Prostate gland (tissue), 2 donors: Measurements from ENCODE around the gene DBX2.

Source experiments
- CTCF ChIP-seq, 4 experiments: fragments of 200-600 bp in 2 of 4; fragments of 450-650 bp in 2 of 4; sonication (generic) in 2 of 4; IDR thresholded peaks; 1 replicate in 3 of 4; 2 replicates in 1 of 4; pipeline ENCODE4 v1.5.1; 2016 to 2019; ENCODE audit warnings: antibody characterized with exemption in 4 of 4, mild to moderate bottlenecking in 2 of 4, moderate library complexity in 2 of 4
- POLR2A ChIP-seq: fragments of 450-650 bp; IDR thresholded peaks from one replicate; pipeline ENCODE4 v1.6.1; 2016; ENCODE audit warnings: antibody characterized with exemption, mild to moderate bottlenecking
- POLR2AphosphoS5 ChIP-seq: sonication (generic); formaldehyde crosslinking; IDR thresholded peaks from one replicate; pipeline ENCODE4 v1.6.1; 2017; ENCODE audit warnings: antibody characterized with exemption

- no peak for TF ChIP-seq CTCF (IDR thresholded peaks at IDR 0.05)
- no peak for TF ChIP-seq POLR2AphosphoS5
- no peak for TF ChIP-seq POLR2A
Observed at GRCh38 chr12:44999355-44999754, 51.5 kb downstream of the DBX2 start.
